ENCODE results near the gene ISLR2.

ISLR2 gene

DNA sequence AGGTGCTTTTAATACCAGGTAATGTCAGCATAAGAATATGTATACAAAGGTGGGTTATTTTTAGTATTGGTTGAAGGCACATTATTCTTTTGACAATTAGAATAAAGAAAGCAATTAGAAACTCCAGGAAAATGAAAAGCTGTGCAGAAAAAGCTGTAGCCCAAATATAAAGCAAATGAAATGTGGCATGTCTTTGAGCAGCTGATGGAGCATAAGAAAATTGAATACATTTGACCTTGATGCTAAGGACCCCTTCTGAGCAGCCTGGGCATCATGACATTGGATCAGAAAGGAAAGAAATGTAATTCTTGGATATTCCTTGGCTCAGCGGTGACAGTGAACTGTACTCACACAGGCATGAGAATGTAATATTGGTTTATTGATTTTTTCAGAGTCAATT, 35.1 kb downstream of the ISLR2 start:
- no peak overlapping the region for H3K4me3 ChIP-seq (ENCODE audit: low read depth in 1 of 2, low read length in 1 of 2)
- TF ChIP-seq, protein P1, sequence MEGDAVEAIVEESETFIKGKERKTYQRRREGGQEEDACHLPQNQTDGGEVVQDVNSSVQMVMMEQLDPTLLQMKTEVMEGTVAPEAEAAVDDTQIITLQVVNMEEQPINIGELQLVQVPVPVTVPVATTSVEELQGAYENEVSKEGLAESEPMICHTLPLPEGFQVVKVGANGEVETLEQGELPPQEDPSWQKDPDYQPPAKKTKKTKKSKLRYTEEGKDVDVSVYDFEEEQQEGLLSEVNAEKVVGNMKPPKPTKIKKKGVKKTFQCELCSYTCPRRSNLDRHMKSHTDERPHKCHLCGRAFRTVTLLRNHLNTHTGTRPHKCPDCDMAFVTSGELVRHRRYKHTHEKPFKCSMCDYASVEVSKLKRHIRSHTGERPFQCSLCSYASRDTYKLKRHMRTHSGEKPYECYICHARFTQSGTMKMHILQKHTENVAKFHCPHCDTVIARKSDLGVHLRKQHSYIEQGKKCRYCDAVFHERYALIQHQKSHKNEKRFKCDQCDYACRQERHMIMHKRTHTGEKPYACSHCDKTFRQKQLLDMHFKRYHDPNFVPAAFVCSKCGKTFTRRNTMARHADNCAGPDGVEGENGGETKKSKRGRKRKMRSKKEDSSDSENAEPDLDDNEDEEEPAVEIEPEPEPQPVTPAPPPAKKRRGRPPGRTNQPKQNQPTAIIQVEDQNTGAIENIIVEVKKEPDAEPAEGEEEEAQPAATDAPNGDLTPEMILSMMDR (IDR thresholded peaks at IDR 0.05): no peak
- H3K4me1 ChIP-seq (ENCODE audit: control insufficient read depth in 1 of 2, insufficient read depth in 1 of 2, low read depth in 1 of 2, low read length in 1 of 2): no peaks in the 10 kb centered on the region
- H3K27me3 ChIP-seq: peaks cover 20% of the 10 kb centered on the region
- H3K27ac ChIP-seq: no peak overlapping the region
- no peaks in the 10 kb centered on the region for H3K36me3 ChIP-seq
- H3K9me3 ChIP-seq: no peaks in the 10 kb centered on the region

DNA sequence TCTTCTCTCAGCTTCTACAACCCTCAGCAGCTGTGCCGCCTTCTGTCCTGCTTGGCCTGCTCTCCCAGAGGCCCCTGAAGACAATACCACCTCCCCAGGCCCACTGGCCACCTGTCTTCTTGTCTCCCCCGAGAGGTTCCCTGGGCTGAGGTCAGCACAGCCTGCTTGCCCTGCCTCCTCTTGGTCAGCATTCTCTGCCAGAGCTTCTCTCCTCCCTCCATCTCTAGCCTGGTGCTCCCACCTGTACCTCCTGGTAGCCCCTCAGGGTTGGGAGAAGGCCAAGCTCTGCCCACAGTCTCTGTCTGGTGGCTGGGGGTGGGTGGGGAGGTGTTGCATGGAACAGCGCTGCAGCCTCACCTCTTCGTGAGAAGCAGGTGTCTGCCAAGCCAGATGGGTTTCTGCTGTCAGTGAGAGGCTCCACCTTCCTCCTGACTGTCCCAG, 37.5 kb downstream of the ISLR2 start:
- Histone ChIP-seq H3K4me3 (ENCODE audit: low read depth in 1 of 2, low read length in 1 of 2) (no peak overlapping the region), H3K36me3 (no peaks in the 10 kb centered on the region), H3K9me3 (no peaks in the 10 kb centered on the region), H3K27me3 (peaks cover 18% of the 10 kb centered on the region), H3K27ac (no peak overlapping the region), H3K4me1 (ENCODE audit: control insufficient read depth in 1 of 2, insufficient read depth in 1 of 2, low read depth in 1 of 2, low read length in 1 of 2) (no peaks in the 10 kb centered on the region)
- TF ChIP-seq, protein P1 (IDR thresholded peaks at IDR 0.05): no peak

DNA sequence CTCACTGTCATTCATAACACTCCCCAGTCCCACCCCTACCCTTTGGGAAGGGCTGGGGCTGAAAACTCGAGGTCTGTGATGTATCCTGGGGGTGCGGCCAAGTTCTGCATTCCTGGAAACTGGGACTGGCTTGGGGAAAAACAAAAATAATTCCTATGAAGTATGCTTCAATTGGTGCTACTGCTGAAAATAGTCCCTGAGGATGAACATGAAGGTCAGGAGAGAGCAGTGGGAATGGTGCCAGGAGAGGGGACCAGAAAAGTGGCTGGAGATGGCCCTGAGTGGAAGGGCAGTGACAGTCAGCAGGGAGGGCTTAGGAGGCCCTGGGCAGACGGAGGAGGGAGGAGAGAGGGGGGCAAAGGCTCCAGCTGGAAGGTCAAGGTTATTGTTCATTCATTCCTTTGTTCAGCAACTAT, 38.3 kb downstream of the ISLR2 start:
- Histone ChIP-seq H3K9me3 (no peaks in the 10 kb centered on the region), H3K27me3 (peaks cover 11% of the 10 kb centered on the region), H3K4me3 (ENCODE audit: low read depth in 1 of 2, low read length in 1 of 2) (no peak overlapping the region), H3K4me1 (ENCODE audit: control insufficient read depth in 1 of 2, insufficient read depth in 1 of 2, low read depth in 1 of 2, low read length in 1 of 2) (no peaks in the 10 kb centered on the region), H3K36me3 (no peaks in the 10 kb centered on the region), H3K27ac (no peak overlapping the region)
- TF ChIP-seq, protein P1 (IDR thresholded peaks at IDR 0.05): no peak

DNA sequence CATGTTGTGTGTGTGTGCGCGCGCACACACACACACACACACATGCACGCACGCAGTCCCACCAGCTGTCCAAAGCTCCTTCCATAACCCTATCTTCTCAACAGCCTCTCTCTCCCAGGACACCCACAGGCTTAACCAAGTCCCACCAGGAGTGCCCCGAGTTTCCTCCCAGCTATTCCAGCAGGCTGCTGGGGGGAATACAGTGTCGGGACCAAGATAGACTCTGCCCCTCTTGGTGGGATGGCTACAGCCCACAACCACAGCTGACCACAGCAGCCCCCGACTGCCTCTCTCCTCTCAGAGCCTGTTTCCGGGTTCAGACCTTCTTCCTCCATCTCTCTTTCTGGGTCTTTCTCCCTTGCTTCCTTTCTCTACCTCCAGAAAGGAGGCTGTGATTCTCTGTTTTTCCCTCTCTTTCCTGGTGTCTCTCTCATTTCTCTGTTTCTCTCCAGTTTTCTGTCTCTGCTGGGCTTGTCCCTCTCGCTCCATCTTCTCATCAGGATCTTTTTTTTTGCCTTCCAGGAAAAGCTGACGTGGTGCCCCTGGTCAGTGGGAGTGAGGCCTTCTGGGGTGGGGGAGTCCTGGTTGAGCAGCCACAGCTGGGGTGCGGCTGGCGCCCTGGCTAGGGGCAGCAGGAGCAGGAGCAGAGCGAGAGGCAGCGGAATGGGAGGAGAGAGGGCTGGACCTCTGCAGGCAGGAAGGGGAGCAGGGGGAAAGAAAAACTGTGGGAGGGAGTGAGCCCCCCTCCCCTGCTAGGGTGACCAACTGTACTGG, 39.9 kb downstream of the ISLR2 start:
- no peak overlapping the region for H3K27ac ChIP-seq
- TF ChIP-seq, protein P1 (IDR thresholded peaks at IDR 0.05): no peak
- H3K9me3 ChIP-seq: no peaks in the 10 kb centered on the region
- peaks cover 6% of the 10 kb centered on the region for H3K27me3 ChIP-seq
- no peak overlapping the region for H3K4me3 ChIP-seq (ENCODE audit: low read depth in 1 of 2, low read length in 1 of 2)
- H3K4me1 ChIP-seq (ENCODE audit: control insufficient read depth in 1 of 2, insufficient read depth in 1 of 2, low read depth in 1 of 2, low read length in 1 of 2): no peaks in the 10 kb centered on the region
- H3K36me3 ChIP-seq: no peaks in the 10 kb centered on the region

DNA sequence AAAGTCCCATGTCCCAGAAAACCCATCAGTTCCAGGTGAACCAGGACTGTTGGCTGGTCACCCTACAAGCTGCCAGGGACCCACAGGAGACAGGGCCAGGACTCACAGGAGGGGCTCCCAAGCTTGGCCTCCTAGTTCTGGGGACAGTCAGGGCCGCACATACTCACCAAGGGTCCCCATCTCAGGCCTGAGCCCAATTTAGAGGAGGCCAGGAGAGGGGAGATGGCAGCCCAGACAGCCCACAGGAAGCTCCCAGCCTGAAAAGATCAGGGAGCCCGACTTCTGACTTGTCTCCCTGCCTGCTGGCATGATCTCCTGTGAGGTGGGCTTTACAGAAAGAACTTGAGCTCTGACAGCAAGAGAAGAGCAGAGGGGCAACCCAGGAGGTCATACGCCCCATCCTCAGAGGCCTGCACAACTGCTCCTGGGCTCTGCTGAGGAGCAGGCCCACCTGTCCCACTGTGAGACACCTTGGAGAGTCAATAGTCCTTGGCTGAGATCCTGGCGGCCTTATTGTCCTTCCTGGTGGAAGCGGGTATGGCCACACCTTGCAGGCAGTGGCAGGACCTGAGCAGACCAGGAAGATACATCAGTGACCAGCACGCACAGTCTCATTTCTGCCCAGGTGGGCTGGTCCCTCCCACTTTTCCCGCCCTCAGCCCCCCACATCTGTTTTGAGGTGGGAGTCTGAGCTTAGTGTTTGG, 40.6 kb downstream of the ISLR2 start:
- TF ChIP-seq, protein P1 (IDR thresholded peaks at IDR 0.05): no peak
- H3K27ac ChIP-seq: no peak overlapping the region
- H3K36me3 ChIP-seq: no peaks in the 10 kb centered on the region
- H3K27me3 ChIP-seq: peaks cover 6% of the 10 kb centered on the region
- H3K4me3 ChIP-seq (ENCODE audit: low read depth in 1 of 2, low read length in 1 of 2): no peak overlapping the region
- no peaks in the 10 kb centered on the region for H3K9me3 ChIP-seq
- no peaks in the 10 kb centered on the region for H3K4me1 ChIP-seq (ENCODE audit: control insufficient read depth in 1 of 2, insufficient read depth in 1 of 2, low read depth in 1 of 2, low read length in 1 of 2)
